ENCODE data around the gene SENP5. TPM values are rescaled to one million over a fixed set of nuclear protein-coding genes. Genes with fewer than 3 reads are reported as not detected.

The SENP5 gene
- total and polyA plus RNA-seq, 9 of the 15 experiments (the other 6 are each of a cell fraction or from before 2014, with no cell fraction given) = 18.3 to 59.7 (median 35.8) TPM

DNA sequence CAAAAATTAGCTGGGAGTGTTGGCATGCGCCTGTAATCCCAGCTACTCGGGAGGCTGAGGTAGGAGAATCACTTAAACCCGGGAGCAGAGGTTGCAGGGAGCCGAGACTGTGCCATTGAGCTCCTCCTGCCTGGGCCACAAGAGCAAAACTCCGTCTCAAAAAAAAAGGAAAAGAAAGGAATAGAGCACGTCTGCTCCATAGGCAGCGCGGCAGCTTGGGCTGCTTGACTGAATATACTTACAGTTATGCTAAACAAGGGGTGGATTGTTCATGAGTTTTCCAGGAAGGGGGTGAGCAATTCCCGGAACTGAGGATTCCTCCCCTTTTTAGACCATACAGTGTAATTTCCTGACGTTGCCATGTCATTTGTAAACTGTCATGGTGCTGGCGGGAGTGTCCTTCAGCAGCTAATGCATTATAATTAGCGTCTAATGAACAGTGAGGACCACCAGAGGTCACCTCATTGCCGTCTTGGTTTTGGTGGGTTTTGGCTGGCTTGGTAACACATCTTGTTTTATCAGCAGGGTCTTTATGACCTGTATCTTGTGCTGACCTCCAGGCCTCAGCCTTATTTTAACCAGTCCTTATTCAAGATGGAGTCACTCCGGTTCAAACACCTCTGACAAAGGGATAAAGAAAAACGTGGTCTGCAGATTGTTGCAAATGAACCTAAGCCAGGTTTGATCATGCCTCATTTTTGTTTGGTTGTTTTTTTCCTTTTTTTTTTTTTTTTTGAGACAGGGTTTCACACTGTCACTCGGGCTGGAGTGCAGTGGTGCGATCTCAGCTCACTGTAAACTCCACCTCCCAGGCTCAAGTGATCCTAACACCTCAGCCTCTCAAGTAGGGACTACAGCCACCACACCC is 24.9 kb upstream of the SENP5 start (continued):
- TF ChIP-seq, protein P1, sequence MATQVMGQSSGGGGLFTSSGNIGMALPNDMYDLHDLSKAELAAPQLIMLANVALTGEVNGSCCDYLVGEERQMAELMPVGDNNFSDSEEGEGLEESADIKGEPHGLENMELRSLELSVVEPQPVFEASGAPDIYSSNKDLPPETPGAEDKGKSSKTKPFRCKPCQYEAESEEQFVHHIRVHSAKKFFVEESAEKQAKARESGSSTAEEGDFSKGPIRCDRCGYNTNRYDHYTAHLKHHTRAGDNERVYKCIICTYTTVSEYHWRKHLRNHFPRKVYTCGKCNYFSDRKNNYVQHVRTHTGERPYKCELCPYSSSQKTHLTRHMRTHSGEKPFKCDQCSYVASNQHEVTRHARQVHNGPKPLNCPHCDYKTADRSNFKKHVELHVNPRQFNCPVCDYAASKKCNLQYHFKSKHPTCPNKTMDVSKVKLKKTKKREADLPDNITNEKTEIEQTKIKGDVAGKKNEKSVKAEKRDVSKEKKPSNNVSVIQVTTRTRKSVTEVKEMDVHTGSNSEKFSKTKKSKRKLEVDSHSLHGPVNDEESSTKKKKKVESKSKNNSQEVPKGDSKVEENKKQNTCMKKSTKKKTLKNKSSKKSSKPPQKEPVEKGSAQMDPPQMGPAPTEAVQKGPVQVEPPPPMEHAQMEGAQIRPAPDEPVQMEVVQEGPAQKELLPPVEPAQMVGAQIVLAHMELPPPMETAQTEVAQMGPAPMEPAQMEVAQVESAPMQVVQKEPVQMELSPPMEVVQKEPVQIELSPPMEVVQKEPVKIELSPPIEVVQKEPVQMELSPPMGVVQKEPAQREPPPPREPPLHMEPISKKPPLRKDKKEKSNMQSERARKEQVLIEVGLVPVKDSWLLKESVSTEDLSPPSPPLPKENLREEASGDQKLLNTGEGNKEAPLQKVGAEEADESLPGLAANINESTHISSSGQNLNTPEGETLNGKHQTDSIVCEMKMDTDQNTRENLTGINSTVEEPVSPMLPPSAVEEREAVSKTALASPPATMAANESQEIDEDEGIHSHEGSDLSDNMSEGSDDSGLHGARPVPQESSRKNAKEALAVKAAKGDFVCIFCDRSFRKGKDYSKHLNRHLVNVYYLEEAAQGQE (IDR thresholded peaks at IDR 0.05; ENCODE audit: borderline replicate concordance) = no peak; the same call in 1 of the 2 replicates
- TF ChIP-seq, protein P1 (CRISPR knock-in tag; IDR thresholded peaks at IDR 0.05; ENCODE audit: low read depth) = peak; percentile 92
- TF ChIP-seq NCOA6 (IDR thresholded peaks at IDR 0.05) (peak; percentile 59), ZNF324 (CRISPR knock-in tag; IDR thresholded peaks at IDR 0.05) (peak; percentile 96), RB1 (IDR thresholded peaks at IDR 0.05; ENCODE audit: low read depth) (no peak), U2AF2 (optimal IDR thresholded peaks at IDR 0.05; ENCODE audit: low read depth, low read length) (no peak), SRSF9 (IDR thresholded peaks at IDR 0.05; ENCODE audit: borderline replicate concordance, low read depth, low read length) (no peak), NFIC (IDR thresholded peaks at IDR 0.05) (0 out of 2 replicates have a peak, but pooled peaks have one; percentile 15), ZNF79 (CRISPR knock-in tag; IDR thresholded peaks at IDR 0.05; ENCODE audit: low read depth) (peak; percentile 99), HDAC3 (IDR thresholded peaks at IDR 0.05; ENCODE audit: borderline replicate concordance, partially characterized antibody) (peak; percentile 61), MCM2 (IDR thresholded peaks at IDR 0.05; ENCODE audit: low read depth) (no peak), ZNF311 (CRISPR knock-in tag; IDR thresholded peaks at IDR 0.05) (peak; percentile 100)
- TF ChIP-seq, protein P2, sequence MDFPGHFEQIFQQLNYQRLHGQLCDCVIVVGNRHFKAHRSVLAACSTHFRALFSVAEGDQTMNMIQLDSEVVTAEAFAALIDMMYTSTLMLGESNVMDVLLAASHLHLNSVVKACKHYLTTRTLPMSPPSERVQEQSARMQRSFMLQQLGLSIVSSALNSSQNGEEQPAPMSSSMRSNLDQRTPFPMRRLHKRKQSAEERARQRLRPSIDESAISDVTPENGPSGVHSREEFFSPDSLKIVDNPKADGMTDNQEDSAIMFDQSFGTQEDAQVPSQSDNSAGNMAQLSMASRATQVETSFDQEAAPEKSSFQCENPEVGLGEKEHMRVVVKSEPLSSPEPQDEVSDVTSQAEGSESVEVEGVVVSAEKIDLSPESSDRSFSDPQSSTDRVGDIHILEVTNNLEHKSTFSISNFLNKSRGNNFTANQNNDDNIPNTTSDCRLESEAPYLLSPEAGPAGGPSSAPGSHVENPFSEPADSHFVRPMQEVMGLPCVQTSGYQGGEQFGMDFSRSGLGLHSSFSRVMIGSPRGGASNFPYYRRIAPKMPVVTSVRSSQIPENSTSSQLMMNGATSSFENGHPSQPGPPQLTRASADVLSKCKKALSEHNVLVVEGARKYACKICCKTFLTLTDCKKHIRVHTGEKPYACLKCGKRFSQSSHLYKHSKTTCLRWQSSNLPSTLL (IDR thresholded peaks at IDR 0.05) = peak; percentile 88
- TF ChIP-seq, protein P3, sequence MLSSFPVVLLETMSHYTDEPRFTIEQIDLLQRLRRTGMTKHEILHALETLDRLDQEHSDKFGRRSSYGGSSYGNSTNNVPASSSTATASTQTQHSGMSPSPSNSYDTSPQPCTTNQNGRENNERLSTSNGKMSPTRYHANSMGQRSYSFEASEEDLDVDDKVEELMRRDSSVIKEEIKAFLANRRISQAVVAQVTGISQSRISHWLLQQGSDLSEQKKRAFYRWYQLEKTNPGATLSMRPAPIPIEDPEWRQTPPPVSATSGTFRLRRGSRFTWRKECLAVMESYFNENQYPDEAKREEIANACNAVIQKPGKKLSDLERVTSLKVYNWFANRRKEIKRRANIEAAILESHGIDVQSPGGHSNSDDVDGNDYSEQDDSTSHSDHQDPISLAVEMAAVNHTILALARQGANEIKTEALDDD (IDR thresholded peaks at IDR 0.05) = peak; percentile 35; the same call in 1 of the 2 replicates
- TF ChIP-seq, protein P4, sequence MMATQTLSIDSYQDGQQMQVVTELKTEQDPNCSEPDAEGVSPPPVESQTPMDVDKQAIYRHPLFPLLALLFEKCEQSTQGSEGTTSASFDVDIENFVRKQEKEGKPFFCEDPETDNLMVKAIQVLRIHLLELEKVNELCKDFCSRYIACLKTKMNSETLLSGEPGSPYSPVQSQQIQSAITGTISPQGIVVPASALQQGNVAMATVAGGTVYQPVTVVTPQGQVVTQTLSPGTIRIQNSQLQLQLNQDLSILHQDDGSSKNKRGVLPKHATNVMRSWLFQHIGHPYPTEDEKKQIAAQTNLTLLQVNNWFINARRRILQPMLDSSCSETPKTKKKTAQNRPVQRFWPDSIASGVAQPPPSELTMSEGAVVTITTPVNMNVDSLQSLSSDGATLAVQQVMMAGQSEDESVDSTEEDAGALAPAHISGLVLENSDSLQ (IDR thresholded peaks at IDR 0.05) = peak; percentile 95

Measured in K562 (cell line).